ENCODE measurements around the gene MASP1.

DNA sequence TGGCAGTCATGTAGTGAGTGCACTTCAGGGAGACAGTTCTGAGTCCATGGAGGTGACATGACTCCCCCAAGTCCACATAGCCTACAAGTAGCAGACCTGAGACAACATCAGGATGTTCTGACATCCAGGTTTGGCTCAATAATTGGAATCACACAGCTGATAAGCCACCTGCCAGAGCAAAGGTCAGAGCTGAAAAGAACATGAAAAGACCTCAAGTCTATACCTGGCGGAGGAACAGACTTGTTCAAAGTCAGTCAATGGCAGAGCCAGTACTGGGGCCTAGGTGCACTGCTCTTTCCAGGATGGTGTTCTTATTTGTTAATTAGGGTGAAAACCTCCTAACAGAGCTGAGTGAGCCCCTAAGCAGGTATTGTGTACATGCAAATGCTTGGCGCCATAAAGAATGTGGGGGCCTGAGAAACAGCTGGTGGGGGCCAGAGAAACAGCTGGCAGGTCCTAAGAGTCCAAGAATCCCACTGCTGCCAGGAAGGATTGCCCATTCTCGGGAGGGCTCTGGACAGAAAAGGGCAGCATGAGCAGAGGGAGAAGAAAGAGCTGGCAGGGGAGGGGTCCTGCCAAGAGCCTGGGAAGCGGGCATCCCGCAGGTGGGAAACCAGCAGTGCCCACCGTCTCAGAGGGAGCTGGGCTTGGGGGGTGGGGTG is 17.1 kb downstream of the MASP1 start:
- no peak for TF ChIP-seq CEBPB (IDR thresholded peaks at IDR 0.05)
- no peak for TF ChIP-seq CTCF (IDR thresholded peaks at IDR 0.05)
- no peak for TF ChIP-seq HDAC2 (IDR thresholded peaks at IDR 0.05)
- TF ChIP-seq JUN (IDR thresholded peaks at IDR 0.05): no peak
